WERI-Rb-1 (cell line): Measurements from ENCODE around the gene OR51B5.

ENCODE experiments used
- DNase-seq: peaks from one replicate; pipeline ENCODE4 v3.0.0-alpha.2; 2020
- H3K27ac ChIP-seq: fragments of 250-450 bp; sonication (Bioruptor Pico); 2 replicates; pipeline ENCODE4 v1.5.1; 2020; ENCODE audit warnings: mild to moderate bottlenecking, moderate library complexity
- H3K27me3 ChIP-seq: fragments of 250-450 bp; sonication (Bioruptor Pico); 2 replicates; pipeline ENCODE4 v1.5.1; 2021; ENCODE audit warnings: mild to moderate bottlenecking, low read depth, moderate library complexity; ENCODE audit not compliant: insufficient read depth, severe bottlenecking
- H3K36me3 ChIP-seq: fragments of 250-450 bp; sonication (Bioruptor Pico); 2 replicates; pipeline ENCODE4 v1.5.1; 2020; ENCODE audit warnings: mild to moderate bottlenecking, moderate library complexity
- H3K4me3 ChIP-seq: 2 replicates; pipeline ENCODE4 v1.5.1; 2011; ENCODE audit warnings: low read depth, mild to moderate bottlenecking, control low read depth, low read length
- H3K9me3 ChIP-seq: fragments of 250-450 bp; sonication (Bioruptor Pico); 2 replicates; pipeline ENCODE4 v1.5.1; 2021; ENCODE audit warnings: mild to moderate bottlenecking, moderate library complexity; ENCODE audit not compliant: severe bottlenecking
- CTCF ChIP-seq: IDR thresholded peaks from 2 replicates; pipeline ENCODE4 v1.5.1; 2011; ENCODE audit warnings: low read depth, mild to moderate bottlenecking, control low read depth, inconsistent platforms, low read length

Gene OR51B5

GRCh38 chr11:5343474-5344335, at the start of gene OR51B5:
Gene OR51B5, minus strand, starts transcription at chr11:5343524. Its CDS starts 0 bp downstream, at chr11:5343524.
- no peaks in the 10 kb centered on the region for H3K9me3 ChIP-seq
- no peak for TF ChIP-seq CTCF
- no peak within 1 kb of the TSS for H3K27ac ChIP-seq
- no peaks in the 10 kb centered on the region for H3K36me3 ChIP-seq
- peaks cover 37% of the 10 kb centered on the region for H3K27me3 ChIP-seq
- DNase-seq = no peak
- no peak within 1 kb of the TSS for H3K4me3 ChIP-seq

GRCh38 chr11:5390210-5390609, 46.9 kb upstream of the OR51B5 start:
- Histone ChIP-seq H3K4me3 (no peak overlapping the region), H3K9me3 (no peaks in the 10 kb centered on the region), H3K27ac (no peak overlapping the region), H3K27me3 (peaks cover 54% of the 10 kb centered on the region), H3K36me3 (no peaks in the 10 kb centered on the region)
- DNase-seq = no peak
- TF ChIP-seq CTCF = no peak

- H3K27ac ChIP-seq = no peak overlapping the region
- H3K9me3 ChIP-seq = no peaks in the 10 kb centered on the region
- no peak for DNase-seq
- H3K4me3 ChIP-seq = no peak overlapping the region
- no peaks in the 10 kb centered on the region for H3K36me3 ChIP-seq
- TF ChIP-seq CTCF = no peak
- H3K27me3 ChIP-seq = peaks cover 57% of the 10 kb centered on the region
These were observed 41.0 kb upstream of the OR51B5 start for GRCh38 chr11:5384335-5384734.

GRCh38 chr11:5383576-5383975, 40.3 kb upstream of the OR51B5 start, which contains the start of gene OR51M1:
Gene OR51M1, plus strand, starts transcription at chr11:5383812. Its CDS starts 5,587 bp downstream, at chr11:5389399.
- H3K27ac ChIP-seq = no peak within 1 kb of the TSS
- TF ChIP-seq CTCF = no peak
- H3K4me3 ChIP-seq = no peak within 1 kb of the TSS
- no peak for DNase-seq
- no peaks in the 10 kb centered on the region for H3K36me3 ChIP-seq
- H3K9me3 ChIP-seq = no peaks in the 10 kb centered on the region
- peaks cover 57% of the 10 kb centered on the region for H3K27me3 ChIP-seq

- Histone ChIP-seq H3K27me3 (peaks cover 44% of the 10 kb centered on the region), H3K4me3 (no peak overlapping the region), H3K9me3 (no peaks in the 10 kb centered on the region), H3K36me3 (no peaks in the 10 kb centered on the region), H3K27ac (no peak overlapping the region)
- peak; percentile 82 for TF ChIP-seq CTCF
- DNase-seq = peak; percentile 56
These were observed 37.5 kb upstream of the OR51B5 start for GRCh38 chr11:5380740-5381342.
